SK-N-MC (cell line): ENCODE data around the gene ATP13A3.
"Not testable (repeated sequence)": the region's sequence is repeated elsewhere in the genome, so short reads cannot be mapped to it uniquely, and the experiment has no call there.

ENCODE experiments used
- DNase-seq: peaks from one replicate; pipeline ENCODE4 v3.0.0-alpha.2; 2011; ENCODE audit warnings: low read depth, low spot score
- H3K27ac ChIP-seq: fragments of 200-600 bp; sonication (generic); 2 replicates; pipeline ENCODE4 v1.5.1; 2016; ENCODE audit warnings: mixed run types
- H3K36me3 ChIP-seq: fragments of 200-600 bp; sonication (generic); 2 replicates; pipeline ENCODE4 v1.6.1; 2017; ENCODE audit warnings: antibody characterized with exemption, low read length, mixed read lengths; ENCODE audit not compliant: insufficient read depth
- H3K4me3 ChIP-seq: fragments of 200-600 bp; sonication (generic); 2 replicates; pipeline ENCODE4 v1.5.1; 2016
- H3K9ac ChIP-seq: fragments of 200-600 bp; sonication (generic); 2 replicates; pipeline ENCODE4 v1.8.0; 2017; ENCODE audit warnings: mixed run types, mixed read lengths; ENCODE audit not compliant: insufficient read length
- H3K9me3 ChIP-seq: fragments of 200-600 bp; sonication (generic); 2 replicates; pipeline ENCODE4 v1.6.1; 2017; ENCODE audit warnings: low read depth, mild to moderate bottlenecking, antibody characterized with exemption, low read length, moderate library complexity, mixed read lengths
- EZH2 ChIP-seq: fragments of 200-600 bp; sonication (generic); IDR thresholded peaks from one replicate; pipeline ENCODE4 v1.6.1; 2017; ENCODE audit warnings: antibody characterized with exemption
- FOXP2 ChIP-seq: optimal IDR thresholded peaks from 2 replicates; pipeline ENCODE3; 2011; ENCODE audit warnings: mild to moderate bottlenecking, moderate library complexity; ENCODE audit not compliant: insufficient read depth; ENCODE audit errors: extremely low read length, control extremely low read depth
- POLR2AphosphoS5 ChIP-seq: IDR thresholded peaks from 2 replicates; pipeline ENCODE4 v1.6.1; 2012; ENCODE audit warnings: mild to moderate bottlenecking, low read depth, low read length, borderline replicate concordance

The ATP13A3 gene

GRCh38 chr3:194483850-194484249 is 3.0 kb downstream of the ATP13A3 start:
- TF ChIP-seq FOXP2 (no peak), POLR2AphosphoS5 (no peak), EZH2 (no peak)
- H3K9ac ChIP-seq: no peak overlapping the region

GRCh38 chr3:194482830-194483229 is 4.0 kb downstream of the ATP13A3 start:
- not testable (repeated sequence) for H3K27ac ChIP-seq, H3K4me3 ChIP-seq, H3K9ac ChIP-seq, H3K9me3 ChIP-seq, DNase-seq
- H3K36me3 ChIP-seq: peaks cover 45% of the 10 kb centered on the region

More at GRCh38 chr3:194483850-194484249, 3.0 kb downstream of the ATP13A3 start:
- DNase-seq: no peak
- H3K36me3 ChIP-seq: peaks cover 35% of the 10 kb centered on the region
- no peaks in the 10 kb centered on the region for H3K9me3 ChIP-seq
- H3K27ac ChIP-seq: no peak overlapping the region
- no peak overlapping the region for H3K4me3 ChIP-seq

GRCh38 chr3:194482196-194482593 is 4.6 kb downstream of the ATP13A3 start:
- DNase-seq: no peak
- H3K9ac ChIP-seq: no peak overlapping the region
- no peak for TF ChIP-seq FOXP2
- TF ChIP-seq POLR2AphosphoS5: no peak
- no peak for TF ChIP-seq EZH2
- H3K36me3 ChIP-seq: peaks cover 51% of the 10 kb centered on the region
- no peaks in the 10 kb centered on the region for H3K9me3 ChIP-seq
- H3K4me3 ChIP-seq: no peak overlapping the region
- peak overlapping the region; percentile 44 for H3K27ac ChIP-seq

- Histone ChIP-seq H3K36me3 (peaks cover 51% of the 10 kb centered on the region), H3K27ac (peak overlapping the region; percentile 44), H3K4me3 (peak overlapping the region; percentile 4; the same call in 1 of the 2 replicates), H3K9me3 (no peaks in the 10 kb centered on the region), H3K9ac (peak overlapping the region; percentile 29)
- no peak for DNase-seq
- no peak for TF ChIP-seq EZH2
- no peak for TF ChIP-seq POLR2AphosphoS5
Measured at GRCh38 chr3:194481525-194482195, 5.1 kb downstream of the ATP13A3 start.

GRCh38 chr3:194481103-194481502 is 5.7 kb downstream of the ATP13A3 start:
- TF ChIP-seq EZH2: no peak
- Histone ChIP-seq H3K27ac (peak overlapping the region; percentile 44), H3K9me3 (no peaks in the 10 kb centered on the region), H3K9ac (peak overlapping the region; percentile 29), H3K36me3 (peaks cover 51% of the 10 kb centered on the region), H3K4me3 (0 out of 2 replicates have a peak overlapping the region, but pooled peaks have one; percentile 4)
- DNase-seq: no peak

GRCh38 chr3:194476784-194477183 is 10.0 kb downstream of the ATP13A3 start:
- Histone ChIP-seq H3K27ac (no peak overlapping the region), H3K36me3 (peaks cover 25% of the 10 kb centered on the region), H3K4me3 (no peak overlapping the region), H3K9ac (no peak overlapping the region), H3K9me3 (no peaks in the 10 kb centered on the region)
- DNase-seq: no peak
- no peak for TF ChIP-seq FOXP2
- TF ChIP-seq POLR2AphosphoS5: no peak
- TF ChIP-seq EZH2: no peak

GRCh38 chr3:194475978-194476377 is 10.8 kb downstream of the ATP13A3 start:
- Histone ChIP-seq H3K27ac (no peak overlapping the region), H3K4me3 (no peak overlapping the region), H3K9me3 (no peaks in the 10 kb centered on the region), H3K9ac (no peak overlapping the region), H3K36me3 (peaks cover 19% of the 10 kb centered on the region)
- no peak for DNase-seq
- TF ChIP-seq FOXP2 (no peak), EZH2 (no peak), POLR2AphosphoS5 (no peak)

GRCh38 chr3:194475138-194475932 is 11.5 kb downstream of the ATP13A3 start:
- H3K9me3 ChIP-seq: no peaks in the 10 kb centered on the region
- H3K27ac ChIP-seq: peak overlapping the region; percentile 64
- H3K9ac ChIP-seq: peak overlapping the region; percentile 41
- no peak overlapping the region for H3K4me3 ChIP-seq
- DNase-seq: no peak
- TF ChIP-seq FOXP2 (no peak), POLR2AphosphoS5 (no peak), EZH2 (no peak)
- peaks cover 19% of the 10 kb centered on the region for H3K36me3 ChIP-seq

- Histone ChIP-seq H3K4me3 (no peak overlapping the region), H3K27ac (peak overlapping the region; percentile 64), H3K36me3 (peaks cover 19% of the 10 kb centered on the region), H3K9me3 (no peaks in the 10 kb centered on the region), H3K9ac (peak overlapping the region; percentile 41)
- TF ChIP-seq EZH2: no peak
- TF ChIP-seq FOXP2: no peak
- TF ChIP-seq POLR2AphosphoS5: no peak
- no peak for DNase-seq
Measured at GRCh38 chr3:194474675-194475074, 12.1 kb downstream of the ATP13A3 start.
